ENCODE results near the gene TTC34.
"Not testable (repeated sequence)": the region's sequence is repeated elsewhere in the genome, so short reads cannot be mapped to it uniquely, and the experiment has no call there.

DNA sequence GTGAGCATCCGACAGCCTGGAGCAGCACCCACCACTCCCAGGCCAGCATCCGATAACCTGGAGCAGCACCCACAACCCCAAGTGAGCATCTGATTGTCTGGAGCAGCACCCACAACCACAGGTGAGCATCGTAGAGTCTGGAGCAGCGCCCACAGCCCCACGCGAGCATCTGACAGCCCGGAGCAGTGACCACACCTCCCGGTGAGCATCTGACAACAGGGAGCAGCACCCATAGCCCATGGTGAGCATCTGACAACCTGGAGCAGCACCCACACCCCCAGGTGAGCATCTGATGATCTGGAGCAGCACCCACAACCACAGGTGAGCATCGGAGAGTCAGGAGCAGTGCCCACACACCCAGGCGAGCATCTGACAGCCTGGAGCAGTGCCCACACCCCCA, 143.6 kb downstream of the TTC34 start:
- TF ChIP-seq, protein P1, sequence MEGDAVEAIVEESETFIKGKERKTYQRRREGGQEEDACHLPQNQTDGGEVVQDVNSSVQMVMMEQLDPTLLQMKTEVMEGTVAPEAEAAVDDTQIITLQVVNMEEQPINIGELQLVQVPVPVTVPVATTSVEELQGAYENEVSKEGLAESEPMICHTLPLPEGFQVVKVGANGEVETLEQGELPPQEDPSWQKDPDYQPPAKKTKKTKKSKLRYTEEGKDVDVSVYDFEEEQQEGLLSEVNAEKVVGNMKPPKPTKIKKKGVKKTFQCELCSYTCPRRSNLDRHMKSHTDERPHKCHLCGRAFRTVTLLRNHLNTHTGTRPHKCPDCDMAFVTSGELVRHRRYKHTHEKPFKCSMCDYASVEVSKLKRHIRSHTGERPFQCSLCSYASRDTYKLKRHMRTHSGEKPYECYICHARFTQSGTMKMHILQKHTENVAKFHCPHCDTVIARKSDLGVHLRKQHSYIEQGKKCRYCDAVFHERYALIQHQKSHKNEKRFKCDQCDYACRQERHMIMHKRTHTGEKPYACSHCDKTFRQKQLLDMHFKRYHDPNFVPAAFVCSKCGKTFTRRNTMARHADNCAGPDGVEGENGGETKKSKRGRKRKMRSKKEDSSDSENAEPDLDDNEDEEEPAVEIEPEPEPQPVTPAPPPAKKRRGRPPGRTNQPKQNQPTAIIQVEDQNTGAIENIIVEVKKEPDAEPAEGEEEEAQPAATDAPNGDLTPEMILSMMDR (conservative IDR thresholded peaks at IDR 0.05; ENCODE audit: low read depth, low read length): not testable (repeated sequence)
- not testable (repeated sequence) for TF ChIP-seq SMC3 (IDR thresholded peaks at IDR 0.05; ENCODE audit: low read depth, low read length)
